Right cardiac atrium (tissue), 5 donors: ENCODE data around the gene PLEKHA6. TPM values are rescaled to one million over a fixed set of nuclear protein-coding genes. Genes with fewer than 3 reads are reported as not detected.

Experiments used
- ATAC-seq, 2 donors: fragments of 200-7000 bp; cut with Tn5 transposase; one replicate each; pipeline versions ENCODE4 v1.8.0 to v1.9.1; 2020; ENCODE audit warnings: moderate library complexity in 2 of 2, mild to moderate bottlenecking in 1 of 2
- DNase-seq, 3 donors: peaks; one replicate each; pipeline ENCODE4 v3.0.0-alpha.2; 2020
- H3K27ac ChIP-seq: one replicate; pipeline ENCODE4 v1.5.1; 2013; ENCODE audit warnings: mild to moderate bottlenecking, low read length, control low read depth, moderate library complexity
- H3K27me3 ChIP-seq: one replicate; pipeline ENCODE4 v1.6.1; 2013; ENCODE audit not compliant: control insufficient read depth, insufficient read depth
- H3K4me1 ChIP-seq: one replicate; pipeline ENCODE4 v1.6.1; 2013; ENCODE audit warnings: low read length; ENCODE audit not compliant: control insufficient read depth, insufficient read depth
- H3K4me3 ChIP-seq: one replicate; pipeline ENCODE4 v1.5.1; 2013; ENCODE audit warnings: low read length, control low read depth
- H3K9me3 ChIP-seq: one replicate; pipeline ENCODE4 v1.6.1; 2013; ENCODE audit warnings: low read length; ENCODE audit not compliant: control insufficient read depth
- WGBS: extraction: QIAGEN DNeasy Blood & Tissue Kit; methylation state at CpG from one replicate; pipeline ENCODE4 v1.1.7; 2013; 5-methylcytosine and 5-hydroxymethylcytosine counted together
- intact Hi-C, 4 donors: fragments of 100-400 bp; cut with DNase I; formaldehyde crosslinking; loops; one replicate each; pipeline versions ENCODE4 v1.11.0 to v1.14.0; 2022 to 2023
- polyA plus RNA-seq: library from polyadenylated mRNA; stranded (reverse); fragments of 200-250 nt; gene quantifications from one replicate; pipeline ENCODE4 v1.2.3, GENCODE V29; 2013
- total RNA-seq, 4 donors: library from RNA; stranded (reverse); fragmentation: NEBNext Ultra II Directional; extraction: Animal tissue kit (Norgen Biotek cat#: 25700); gene quantifications; one replicate each; pipeline ENCODE4 v1.2.1, GENCODE V29; 2021
- donor health status: healthy with polysubstance abuse.
- donor health status: DM: no; HTN: yes; CAD: no.
- donor health status: DM: no; HTN: no; CAD: no.
- donor health status: DM: no; HTN: yes; CAD: no; lungs with severe emphysema.
- donor health status: DM: yes; HTN: yes; CAD: no.

Gene PLEKHA6
- total and polyA plus RNA-seq, 5 donors, result 17.7 to 55.4 (median 28.9) TPM

- WGBS, result 87% methylated on average over 7 of the region's 7 CpGs
- Histone ChIP-seq H3K4me3 (no peak overlapping the region), H3K9me3 (no peaks in the 10 kb centered on the region), H3K27me3 (no peaks in the 10 kb centered on the region), H3K27ac (no peak overlapping the region), H3K4me1 (no peaks in the 10 kb centered on the region)
- ATAC-seq (no peak), DNase-seq (no peak)
- intact Hi-C loops, result loop anchor here in 3 of 4 donors (2.0 to 5.0 kb wide), 3 partner anchors 156 to 204 kb away; no protein-coding TSS in a partner anchor
Measured at GRCh38 chr1:204366759-204367158, 7.0 kb upstream of the PLEKHA6 start.

DNA sequence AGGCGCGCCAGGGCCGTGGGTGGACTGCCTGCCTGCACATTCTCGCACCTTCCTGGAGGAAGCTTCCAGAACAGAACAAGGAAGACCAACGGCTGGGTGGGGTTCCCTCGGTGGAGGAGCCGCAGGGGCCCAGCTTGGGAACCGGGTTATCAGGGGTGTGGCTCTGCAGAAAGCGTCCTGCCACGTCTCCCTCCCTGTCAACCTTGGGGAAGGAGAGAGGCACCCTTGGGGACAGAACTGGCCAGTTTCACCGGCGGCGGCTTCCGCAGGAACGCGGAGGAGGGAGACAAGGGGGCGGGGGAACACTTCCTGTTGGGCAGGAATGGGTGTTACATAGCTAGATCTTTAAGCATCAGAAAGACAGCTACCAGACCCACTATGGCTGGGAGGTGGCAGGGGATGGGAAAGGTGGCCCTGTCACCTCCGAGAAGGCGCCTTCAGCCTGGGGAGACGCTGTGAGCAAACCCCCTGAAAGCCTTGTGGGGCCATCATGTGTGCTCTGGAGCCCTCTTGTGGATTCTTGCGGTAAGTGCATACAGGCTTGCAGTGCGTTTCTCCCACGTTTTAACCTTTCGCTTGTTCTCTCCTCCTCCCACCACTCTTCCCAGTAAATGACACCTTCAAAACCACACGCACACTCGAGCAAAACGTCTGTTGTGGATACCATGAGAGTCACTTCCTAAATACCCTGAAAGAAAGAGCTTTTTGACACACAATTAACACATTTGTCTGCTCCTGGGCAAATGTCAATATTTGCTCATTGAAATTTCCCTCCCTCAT lies 3.8 kb upstream of the PLEKHA6 start:
- ATAC-seq (peak; percentile 67 to 77), DNase-seq (peak; percentile 77 to 89 (median 88))
- Histone ChIP-seq H3K9me3 (no peaks in the 10 kb centered on the region), H3K4me3 (peak overlapping the region; percentile 14), H3K27ac (no peak overlapping the region), H3K27me3 (no peaks in the 10 kb centered on the region), H3K4me1 (peaks cover 7% of the 10 kb centered on the region)
- under 1% methylated on average over 27 of the region's 27 CpGs for WGBS
- intact Hi-C loops, result loop anchor here (2.0 to 5.0 kb wide), 4 partner anchors 106 to 201 kb away; no protein-coding TSS in a partner anchor

GRCh38 chr1:204362984-204363334 lies 3.2 kb upstream of the PLEKHA6 start:
- H3K27me3 ChIP-seq, result no peaks in the 10 kb centered on the region
- H3K9me3 ChIP-seq, result no peaks in the 10 kb centered on the region
- H3K4me1 ChIP-seq, result peaks cover 7% of the 10 kb centered on the region
- DNase-seq, result no peak
- H3K27ac ChIP-seq, result no peak overlapping the region
- peak in 1 of 2 donors; percentile 4 for ATAC-seq
- WGBS, result 33% methylated on average over 11 of the region's 11 CpGs
- H3K4me3 ChIP-seq, result peak overlapping the region; percentile 14
- intact Hi-C loops, result loop anchor here (2.0 to 5.0 kb wide), 4 partner anchors 106 to 200 kb away; no protein-coding TSS in a partner anchor

DNA sequence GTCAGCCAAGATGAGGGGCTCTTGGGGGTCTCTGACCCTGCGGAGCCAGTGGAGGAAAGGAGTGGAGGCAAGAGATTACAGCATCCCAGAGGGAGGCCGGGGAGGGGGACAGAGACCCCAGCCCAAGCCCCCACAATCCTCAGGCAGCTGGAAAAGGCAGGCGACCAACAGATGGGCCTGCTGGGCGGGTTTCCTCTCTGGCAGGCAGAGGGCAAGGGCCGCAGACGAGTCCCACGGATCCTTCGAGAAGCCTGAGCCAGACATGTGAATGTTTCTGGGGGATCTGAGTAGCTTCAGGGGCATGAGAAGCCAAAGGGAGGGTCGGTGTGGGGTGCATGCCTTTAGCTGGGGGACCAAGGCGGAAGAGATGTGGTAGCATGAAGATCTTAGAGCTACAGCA lies 2.1 kb upstream of the PLEKHA6 start:
- H3K27me3 ChIP-seq, result no peaks in the 10 kb centered on the region
- H3K4me3 ChIP-seq, result no peak overlapping the region
- intact Hi-C loops, result loop anchor here (2.0 to 5.0 kb wide), 4 partner anchors 104 to 199 kb away; no protein-coding TSS in a partner anchor
- H3K27ac ChIP-seq, result no peak overlapping the region
- no peaks in the 10 kb centered on the region for H3K9me3 ChIP-seq
- 75% methylated on average over 10 of the region's 10 CpGs for WGBS
- no peak for DNase-seq
- no peak for ATAC-seq
- H3K4me1 ChIP-seq, result peaks cover 7% of the 10 kb centered on the region

GRCh38 chr1:204361341-204361771 lies 1.6 kb upstream of the PLEKHA6 start:
- WGBS, result 81% methylated on average over 2 of the region's 2 CpGs
- ATAC-seq (peak; percentile 13 to 25), DNase-seq (peak in 1 of 3 donors; percentile 62)
- H3K9me3 ChIP-seq, result no peaks in the 10 kb centered on the region
- H3K4me1 ChIP-seq, result peaks cover 7% of the 10 kb centered on the region
- peak overlapping the region; percentile 14 for H3K27ac ChIP-seq
- no peaks in the 10 kb centered on the region for H3K27me3 ChIP-seq
- intact Hi-C loops, result loop anchor here (5.0 kb wide), 2 partner anchors 104 to 144 kb away; no protein-coding TSS in a partner anchor
- H3K4me3 ChIP-seq, result no peak overlapping the region

- intact Hi-C loops, result loop anchor here (5.0 kb wide), 2 partner anchors 103 to 143 kb away; no protein-coding TSS in a partner anchor
- ATAC-seq, result peak in 1 of 2 donors; percentile 17
- WGBS, result 38% methylated on average over 4 of the region's 4 CpGs
- Histone ChIP-seq H3K27me3 (no peaks in the 10 kb centered on the region), H3K27ac (no peak overlapping the region), H3K4me1 (peaks cover 7% of the 10 kb centered on the region), H3K4me3 (no peak overlapping the region), H3K9me3 (no peaks in the 10 kb centered on the region)
- peak in 1 of 3 donors; percentile 42 for DNase-seq
Measured at GRCh38 chr1:204360314-204360713, 585 bp upstream of the PLEKHA6 start.

DNA sequence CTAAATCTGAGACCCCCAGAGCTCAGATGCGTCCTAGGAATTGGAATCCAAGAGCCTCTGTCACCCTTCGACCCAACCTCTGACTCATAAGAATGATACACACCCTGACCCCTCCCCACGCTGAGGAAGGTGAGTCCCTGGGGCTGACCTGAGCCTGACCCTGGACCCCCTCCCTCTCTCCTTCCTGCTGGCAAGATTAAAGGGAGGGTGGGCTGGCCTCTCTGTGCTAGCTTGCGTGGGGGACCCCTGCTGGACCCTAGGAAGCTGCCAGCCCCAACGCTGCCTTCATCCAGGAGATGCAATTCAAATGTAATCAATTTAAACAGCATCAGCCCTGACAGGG lies 627 bp downstream of the PLEKHA6 start:
- peaks cover 7% of the 10 kb centered on the region for H3K4me1 ChIP-seq
- DNase-seq (peak in 1 of 3 donors; percentile 47), ATAC-seq (no peak)
- no peak overlapping the region for H3K4me3 ChIP-seq
- 35% methylated on average over 5 of the region's 5 CpGs for WGBS
- no peak overlapping the region for H3K27ac ChIP-seq
- no peaks in the 10 kb centered on the region for H3K27me3 ChIP-seq
- intact Hi-C loops, result loop anchor here in 2 of 4 donors (5.0 to 10.0 kb wide), 2 partner anchors 52 to 64 kb away; no protein-coding TSS in a partner anchor
- H3K9me3 ChIP-seq, result no peaks in the 10 kb centered on the region

- no peak overlapping the region for H3K4me3 ChIP-seq
- intact Hi-C loops, result loop anchor here in 2 of 4 donors (5.0 to 10.0 kb wide), 2 partner anchors 51 to 64 kb away; no protein-coding TSS in a partner anchor
- DNase-seq (peak in 1 of 3 donors; percentile 54), ATAC-seq (no peak)
- H3K4me1 ChIP-seq, result peaks cover 7% of the 10 kb centered on the region
- no peak overlapping the region for H3K27ac ChIP-seq
- no peaks in the 10 kb centered on the region for H3K9me3 ChIP-seq
- H3K27me3 ChIP-seq, result no peaks in the 10 kb centered on the region
- 47% methylated on average over 5 of the region's 5 CpGs for WGBS
Measured at GRCh38 chr1:204358605-204359004, 1.1 kb downstream of the PLEKHA6 start.

GRCh38 chr1:204357551-204358490 lies 1.9 kb downstream of the PLEKHA6 start:
- intact Hi-C loops, result loop anchor here in 2 of 4 donors (5.0 to 10.0 kb wide), 2 partner anchors 51 to 63 kb away; no protein-coding TSS in a partner anchor
- ATAC-seq (peak; percentile 40 to 46), DNase-seq (peak; percentile 61 to 81 (median 80))
- WGBS, result 48% methylated on average over 23 of the region's 23 CpGs
- H3K4me3 ChIP-seq, result no peak overlapping the region
- no peaks in the 10 kb centered on the region for H3K9me3 ChIP-seq
- no peak overlapping the region for H3K27ac ChIP-seq
- H3K4me1 ChIP-seq, result peaks cover 7% of the 10 kb centered on the region
- H3K27me3 ChIP-seq, result no peaks in the 10 kb centered on the region

DNA sequence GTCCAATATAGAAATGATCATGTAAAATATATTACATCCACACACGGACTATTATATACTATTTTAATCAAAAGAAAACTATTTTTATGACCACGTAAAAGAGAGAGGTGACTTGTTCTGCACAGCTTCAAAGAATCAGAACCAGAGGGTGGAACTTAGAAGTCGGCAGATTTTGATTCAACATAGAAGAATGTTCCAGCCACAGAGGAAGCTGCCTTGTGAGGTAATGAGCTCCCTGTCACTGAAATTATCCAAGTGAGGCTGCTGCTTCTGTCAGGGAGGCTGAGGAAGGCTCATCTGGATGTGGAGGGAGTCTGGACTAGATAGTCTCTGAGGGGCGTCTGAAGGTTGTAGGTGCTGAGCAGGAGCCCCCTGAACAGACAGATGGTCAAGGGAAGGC lies 2.7 kb downstream of the PLEKHA6 start:
- H3K27ac ChIP-seq, result peak overlapping the region; percentile 26
- ATAC-seq (no peak), DNase-seq (no peak)
- no peak overlapping the region for H3K4me3 ChIP-seq
- 79% methylated on average over 4 of the region's 4 CpGs for WGBS
- no peaks in the 10 kb centered on the region for H3K27me3 ChIP-seq
- no peaks in the 10 kb centered on the region for H3K9me3 ChIP-seq
- H3K4me1 ChIP-seq, result peaks cover 7% of the 10 kb centered on the region
- intact Hi-C loops, result loop anchor here in 2 of 4 donors (5.0 to 10.0 kb wide), 2 partner anchors 50 to 62 kb away; no protein-coding TSS in a partner anchor
